ENCODE measurements around the gene CCDC201. TPM values are rescaled to one million over a fixed set of nuclear protein-coding genes. Genes with fewer than 3 reads are reported as not detected.
"Not testable (repeated sequence)": the region's sequence is repeated elsewhere in the genome, so short reads cannot be mapped to it uniquely, and the experiment has no call there.

CCDC201 gene
- total RNA-seq, 1 donor from 2014 or later = not detected

DNA sequence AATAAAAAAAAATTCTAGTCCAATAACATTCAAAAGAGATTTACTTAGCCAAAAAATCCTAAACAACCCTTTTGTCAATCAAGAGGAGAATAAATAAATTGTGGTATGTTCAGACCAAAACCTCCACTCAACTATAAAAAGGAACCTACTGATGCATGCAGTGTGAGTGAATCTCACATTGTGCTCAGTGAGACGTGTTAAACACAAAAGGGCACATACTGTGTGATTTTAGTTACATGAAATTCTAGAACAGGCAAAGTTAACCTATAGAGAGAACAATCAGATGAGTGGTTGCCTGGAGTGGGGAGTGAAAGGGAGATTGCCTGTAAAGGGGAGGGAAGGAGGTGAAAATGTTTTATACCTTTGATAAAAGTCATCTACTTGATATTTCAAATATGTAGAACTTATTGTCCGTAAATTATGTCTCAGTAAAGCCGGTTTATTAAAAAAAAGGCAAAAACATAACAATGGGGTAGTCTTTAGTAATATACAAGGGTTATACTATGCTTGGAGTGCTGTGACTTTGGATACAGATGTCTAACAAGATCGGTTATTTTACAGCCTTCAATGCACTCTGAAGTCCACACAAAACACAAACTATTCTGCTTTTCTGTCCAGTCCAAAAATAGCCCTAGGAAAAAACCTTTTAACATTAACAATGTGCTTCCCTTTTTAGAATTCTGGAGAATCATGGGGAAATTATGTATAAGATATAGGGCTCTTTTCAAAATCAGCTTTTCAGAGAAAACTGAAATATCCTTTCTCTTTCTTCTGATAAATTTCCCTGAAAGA, 30.8 kb downstream of the CCDC201 start:
- DNase-seq; ATAC-seq (ENCODE audit: poor library complexity); intact Hi-C loops (cut with DNase I): not testable (repeated sequence)

GRCh38 chr7:45838852-45839251, 34.0 kb downstream of the CCDC201 start:
- intact Hi-C loops (cut with DNase I); ATAC-seq (ENCODE audit: poor library complexity); DNase-seq: not testable (repeated sequence)

DNA sequence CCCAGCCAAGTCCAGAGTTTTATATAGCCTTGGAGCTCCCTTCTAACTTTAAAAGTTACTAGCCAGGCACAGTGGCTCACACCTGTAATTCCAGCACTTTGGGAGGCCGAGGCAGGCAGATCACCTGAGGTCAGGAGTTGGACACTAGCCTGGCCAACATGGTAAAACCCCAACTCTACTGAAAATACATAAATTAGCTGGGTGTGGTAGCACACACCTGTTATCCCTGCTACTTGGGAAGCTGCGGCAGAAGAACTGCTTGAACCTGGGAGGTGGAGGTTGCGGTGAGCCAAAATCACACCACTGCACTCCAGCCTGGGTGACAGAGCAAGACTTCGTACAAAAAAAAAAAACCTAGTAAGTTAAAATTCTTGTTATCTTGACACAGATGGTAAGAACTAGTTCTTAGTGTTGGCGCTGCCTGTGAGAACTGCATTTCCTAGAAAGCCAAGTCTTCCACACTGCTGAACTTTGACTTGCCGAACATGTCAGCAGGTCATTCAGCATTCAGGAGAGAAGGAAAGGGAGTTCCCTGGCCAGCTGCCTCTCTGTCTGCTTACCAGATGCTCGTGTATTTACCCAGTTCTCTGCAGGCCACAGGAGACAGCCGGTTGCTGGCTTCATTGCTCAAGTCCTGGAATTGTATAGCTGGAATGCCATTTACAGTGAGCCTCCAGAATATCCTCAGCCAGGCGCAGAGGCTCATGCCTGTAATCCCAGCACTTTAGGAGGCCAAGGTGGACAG, 40.3 kb downstream of the CCDC201 start:
- DNase-seq; intact Hi-C loops (cut with DNase I); ATAC-seq (ENCODE audit: poor library complexity): not testable (repeated sequence)

DNA sequence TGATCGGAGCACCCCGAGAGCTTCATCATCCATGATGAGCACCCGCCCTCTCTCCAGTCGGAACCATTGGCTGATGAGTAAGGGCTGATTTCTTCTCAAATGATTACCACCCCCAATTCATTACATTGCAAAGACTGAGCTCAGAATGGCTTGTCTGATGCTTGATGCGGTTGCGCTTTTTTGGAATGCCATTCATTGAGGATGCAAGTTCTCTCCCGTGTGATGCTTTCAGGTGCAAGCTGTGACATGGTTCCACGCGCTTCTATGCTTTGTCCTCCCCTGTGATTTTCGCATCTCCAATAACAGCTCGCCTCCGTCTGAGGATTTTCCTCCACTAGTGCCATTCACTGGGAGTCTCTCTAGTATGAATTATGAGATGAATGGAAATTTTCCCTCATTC, 43.0 kb downstream of the CCDC201 start:
- intact Hi-C loops (cut with DNase I); DNase-seq; ATAC-seq (ENCODE audit: poor library complexity): not testable (repeated sequence)

DNA sequence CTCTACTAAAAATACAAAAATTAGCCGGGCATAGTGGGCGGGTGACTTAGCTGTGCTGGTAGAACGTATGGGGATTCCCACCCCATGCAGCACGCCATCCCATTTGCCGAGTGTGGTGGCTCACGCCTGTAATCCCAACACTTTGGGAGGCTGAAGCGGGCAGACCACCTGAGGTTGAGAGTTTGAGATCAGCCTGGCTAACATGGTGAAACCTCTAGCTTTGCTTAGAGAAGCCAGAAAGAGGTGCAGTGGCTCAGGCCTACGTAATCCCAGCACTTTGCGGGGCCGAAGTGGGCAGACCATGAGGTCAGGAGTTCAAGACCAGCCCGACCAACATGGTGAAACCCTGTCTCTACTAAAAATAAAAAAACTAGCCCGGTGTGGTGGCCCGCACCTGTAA, 45.2 kb downstream of the CCDC201 start:
- DNase-seq; ATAC-seq (ENCODE audit: poor library complexity); intact Hi-C loops (cut with DNase I): not testable (repeated sequence)

DNA sequence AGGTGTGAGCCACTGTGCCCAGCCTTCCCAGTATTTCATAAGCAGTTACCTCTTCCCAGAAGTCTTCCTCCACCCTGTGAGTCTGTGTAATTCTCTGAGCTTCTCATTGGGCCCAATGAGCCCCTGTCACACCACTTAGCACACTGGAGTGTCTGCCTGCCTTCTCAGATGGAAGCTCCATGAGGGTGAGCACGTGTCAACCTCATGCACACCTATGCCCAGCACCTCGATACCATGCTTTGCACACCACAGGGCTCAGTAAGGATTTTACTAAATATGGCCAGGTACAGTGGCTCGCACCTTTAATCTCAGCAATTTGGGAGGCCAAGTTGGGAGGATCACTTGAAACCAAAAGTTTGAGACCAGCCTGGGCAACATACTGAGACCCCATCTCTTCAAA, 46.3 kb downstream of the CCDC201 start:
- ATAC-seq (ENCODE audit: poor library complexity); DNase-seq; intact Hi-C loops (cut with DNase I): not testable (repeated sequence)

GRCh38 chr7:45818763-45819162, 54.1 kb downstream of the CCDC201 start:
- intact Hi-C loops (cut with DNase I); DNase-seq; ATAC-seq (ENCODE audit: poor library complexity): not testable (repeated sequence)

DNA sequence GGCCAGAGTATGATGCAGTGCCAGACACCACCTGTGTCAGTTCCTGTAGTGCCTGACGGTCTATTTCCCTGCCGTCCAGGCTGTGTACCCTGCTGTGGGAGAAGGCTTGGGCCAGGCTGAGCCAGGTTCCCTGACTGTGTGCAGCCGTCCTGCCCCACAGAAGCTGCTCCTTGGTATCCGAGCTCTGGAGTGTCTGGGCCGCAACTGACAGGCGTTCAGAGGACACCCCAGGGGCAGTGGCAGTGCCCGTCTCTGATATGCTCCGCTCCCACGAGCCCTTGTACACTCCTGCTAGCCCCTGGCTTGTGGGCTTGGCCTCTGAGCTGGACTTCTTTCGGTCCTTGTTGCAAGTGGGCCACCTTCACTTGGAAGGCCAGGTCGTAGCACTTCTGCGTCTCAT, 55.0 kb downstream of the CCDC201 start:
- ATAC-seq (ENCODE audit: poor library complexity); DNase-seq; intact Hi-C loops (cut with DNase I): not testable (repeated sequence)

GRCh38 chr7:45817016-45817415, 55.9 kb downstream of the CCDC201 start:
- DNase-seq; ATAC-seq (ENCODE audit: poor library complexity); intact Hi-C loops (cut with DNase I): not testable (repeated sequence)

DNA sequence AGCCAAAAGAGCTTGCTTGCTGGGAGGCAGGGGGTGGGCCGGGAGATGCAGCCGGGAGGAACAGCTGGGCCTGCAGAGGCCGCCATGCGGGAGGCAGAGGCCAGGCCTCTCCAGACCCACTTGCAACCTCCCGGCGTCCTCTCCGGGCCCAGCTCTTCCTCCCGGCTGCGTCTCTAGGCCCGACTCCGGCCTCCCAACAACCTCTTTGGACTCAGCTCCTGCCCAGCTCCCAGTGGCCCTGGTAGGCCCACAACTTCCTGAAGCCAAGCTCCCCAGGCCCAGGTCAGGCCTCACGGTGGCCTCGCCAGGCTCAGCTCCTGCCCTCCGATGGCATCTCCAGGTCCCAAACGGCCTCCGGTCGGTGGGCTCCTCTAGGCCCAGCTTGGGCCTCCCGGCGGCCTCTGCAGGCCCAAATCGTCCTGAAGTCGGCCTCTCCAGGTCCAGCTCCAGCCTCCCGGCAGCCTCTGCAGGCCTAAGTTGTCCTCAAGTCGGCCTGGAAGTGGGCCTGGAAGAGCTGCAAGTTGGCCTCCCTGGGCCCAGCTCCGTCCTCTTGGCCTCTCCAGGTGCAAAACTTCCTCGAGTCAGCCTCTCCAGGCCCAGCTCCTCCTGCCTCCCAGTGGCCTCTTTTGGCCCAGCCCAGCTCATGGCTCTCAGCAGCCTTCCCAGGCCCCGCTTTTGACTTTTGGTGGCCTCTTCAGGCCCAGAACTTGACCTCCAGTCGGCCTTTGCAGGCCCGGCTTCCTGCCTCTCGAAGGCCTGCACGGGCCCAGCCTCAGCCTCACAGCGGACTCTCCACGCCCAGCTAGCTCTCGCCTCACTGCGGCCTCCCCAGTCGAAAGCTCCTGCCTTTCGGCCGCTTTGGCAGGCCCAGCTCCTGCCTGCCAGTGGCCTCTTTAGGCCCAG, 58.4 kb downstream of the CCDC201 start:
- ATAC-seq (ENCODE audit: poor library complexity); intact Hi-C loops (cut with DNase I): not testable (repeated sequence)
- peak; percentile 46 for DNase-seq

DNA sequence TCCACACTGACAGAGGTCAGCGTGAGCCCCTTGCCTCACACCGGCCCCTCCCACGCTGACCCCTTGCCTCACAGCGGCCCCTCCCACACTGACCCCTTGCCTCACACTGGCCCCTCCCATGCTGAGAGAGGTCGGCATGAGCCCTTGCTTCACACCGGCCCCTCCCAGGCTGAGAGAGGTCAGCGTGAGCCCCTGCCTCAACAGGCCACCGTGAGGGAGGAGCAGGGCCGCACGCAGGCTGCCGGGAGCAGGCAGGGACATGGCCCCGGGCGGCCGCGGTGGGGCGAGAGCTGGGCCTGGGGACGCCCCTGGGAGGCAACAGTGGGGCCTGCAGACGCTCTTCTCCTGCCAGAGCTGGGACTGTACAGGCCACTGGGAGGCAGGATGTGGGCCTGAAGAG, 59.1 kb downstream of the CCDC201 start:
- DNase-seq; ATAC-seq (ENCODE audit: poor library complexity); intact Hi-C loops (cut with DNase I): not testable (repeated sequence)

GRCh38 chr7:45812946-45813345, 59.9 kb downstream of the CCDC201 start:
- DNase-seq = no peak
- intact Hi-C loops (cut with DNase I) = no loop called here
- ATAC-seq (ENCODE audit: poor library complexity) = no peak

DNA sequence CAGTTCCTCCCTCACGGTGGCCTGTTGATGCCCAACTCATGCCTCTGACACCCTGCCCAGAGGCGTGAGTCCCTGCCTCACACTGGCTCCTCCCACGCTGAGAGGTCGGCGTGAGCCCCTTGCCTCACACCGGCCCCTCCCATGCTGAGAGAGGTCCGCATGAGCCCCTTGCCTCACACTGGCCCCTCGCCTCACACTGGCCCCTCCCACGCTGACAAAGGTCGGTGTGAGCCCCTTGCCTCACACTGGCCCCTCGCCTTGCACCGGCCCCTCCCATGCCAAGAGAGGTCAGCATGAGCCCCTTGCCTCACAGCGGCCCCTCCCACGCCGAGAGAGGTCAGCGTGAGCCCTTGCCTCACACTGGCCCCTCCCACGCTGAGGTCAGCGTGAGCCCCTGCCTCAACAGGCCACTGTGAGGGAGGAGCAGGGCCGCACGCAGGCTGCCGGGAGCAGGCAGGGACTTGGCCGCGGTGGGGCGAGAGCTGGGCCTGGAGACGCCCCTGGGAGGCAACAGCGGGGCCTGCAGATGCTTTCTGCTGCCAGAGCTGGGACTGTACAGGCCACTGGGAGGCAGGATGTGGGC, 61.1 kb downstream of the CCDC201 start:
- intact Hi-C loops (cut with DNase I); ATAC-seq (ENCODE audit: poor library complexity); DNase-seq: not testable (repeated sequence)

GRCh38 chr7:45810451-45811005, 62.4 kb downstream of the CCDC201 start:
- intact Hi-C loops (cut with DNase I); ATAC-seq (ENCODE audit: poor library complexity); DNase-seq: not testable (repeated sequence)
